Measurements from ENCODE around the gene NPR2. TPM values are rescaled to one million over a fixed set of nuclear protein-coding genes. Genes with fewer than 3 reads are reported as not detected.

The NPR2 gene
- total and polyA plus RNA-seq, 7 donors: 0.60 to 26.6 (median 20.3) TPM

DNA sequence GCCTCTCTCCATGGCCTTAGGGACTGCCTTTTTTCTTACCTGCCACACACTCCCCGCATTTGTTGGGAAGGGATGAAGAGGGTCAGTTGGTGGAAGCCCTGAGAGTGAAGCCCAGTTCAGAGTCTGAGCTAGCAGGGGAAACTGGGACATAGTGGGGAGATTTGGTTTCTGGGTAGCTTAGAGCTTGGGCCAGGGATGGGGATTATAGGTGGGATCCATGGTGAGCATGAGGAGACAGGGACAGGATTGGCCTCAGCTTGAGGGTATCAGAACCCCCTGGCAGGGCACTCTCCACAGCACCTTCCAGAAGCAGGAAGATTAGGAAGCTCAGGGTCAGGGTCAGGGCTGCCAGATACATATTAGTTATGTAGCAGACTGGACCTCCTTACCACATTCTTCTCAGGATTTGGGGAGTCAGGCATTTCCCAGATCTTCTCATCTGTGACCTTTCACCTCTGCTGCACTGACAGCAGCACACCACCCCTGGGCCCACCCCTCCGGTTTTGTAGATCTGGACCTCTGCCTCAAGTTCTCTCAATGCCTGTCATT, 61.0 kb downstream of the NPR2 start:
- intact Hi-C loops (cut with DNase I): no loop called here
- Histone ChIP-seq H3K4me3 (no peak overlapping the region), H3K27me3 (no peaks in the 10 kb centered on the region), H3K27ac (no peak overlapping the region), H3K9me3 (no peaks in the 10 kb centered on the region), H3K36me3 (peaks cover 0 to 19% (median 10%) of the 10 kb centered on the region in 4 donors), H3K4me1 (peaks cover 0 to 16% (median 12%) of the 10 kb centered on the region in 4 donors)
- 89 to 91% methylated on average over 2 of the region's 2 CpGs for WGBS, 2 donors
- no peak for TF ChIP-seq POLR2A (IDR thresholded peaks at IDR 0.05)
- no peak for TF ChIP-seq POLR2AphosphoS5 (IDR thresholded peaks at IDR 0.05)
- TF ChIP-seq, protein P1, sequence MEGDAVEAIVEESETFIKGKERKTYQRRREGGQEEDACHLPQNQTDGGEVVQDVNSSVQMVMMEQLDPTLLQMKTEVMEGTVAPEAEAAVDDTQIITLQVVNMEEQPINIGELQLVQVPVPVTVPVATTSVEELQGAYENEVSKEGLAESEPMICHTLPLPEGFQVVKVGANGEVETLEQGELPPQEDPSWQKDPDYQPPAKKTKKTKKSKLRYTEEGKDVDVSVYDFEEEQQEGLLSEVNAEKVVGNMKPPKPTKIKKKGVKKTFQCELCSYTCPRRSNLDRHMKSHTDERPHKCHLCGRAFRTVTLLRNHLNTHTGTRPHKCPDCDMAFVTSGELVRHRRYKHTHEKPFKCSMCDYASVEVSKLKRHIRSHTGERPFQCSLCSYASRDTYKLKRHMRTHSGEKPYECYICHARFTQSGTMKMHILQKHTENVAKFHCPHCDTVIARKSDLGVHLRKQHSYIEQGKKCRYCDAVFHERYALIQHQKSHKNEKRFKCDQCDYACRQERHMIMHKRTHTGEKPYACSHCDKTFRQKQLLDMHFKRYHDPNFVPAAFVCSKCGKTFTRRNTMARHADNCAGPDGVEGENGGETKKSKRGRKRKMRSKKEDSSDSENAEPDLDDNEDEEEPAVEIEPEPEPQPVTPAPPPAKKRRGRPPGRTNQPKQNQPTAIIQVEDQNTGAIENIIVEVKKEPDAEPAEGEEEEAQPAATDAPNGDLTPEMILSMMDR (IDR thresholded peaks at IDR 0.05): no peak
- TF ChIP-seq EP300 (IDR thresholded peaks at IDR 0.05): no peak
- no peak for DNase-seq

DNA sequence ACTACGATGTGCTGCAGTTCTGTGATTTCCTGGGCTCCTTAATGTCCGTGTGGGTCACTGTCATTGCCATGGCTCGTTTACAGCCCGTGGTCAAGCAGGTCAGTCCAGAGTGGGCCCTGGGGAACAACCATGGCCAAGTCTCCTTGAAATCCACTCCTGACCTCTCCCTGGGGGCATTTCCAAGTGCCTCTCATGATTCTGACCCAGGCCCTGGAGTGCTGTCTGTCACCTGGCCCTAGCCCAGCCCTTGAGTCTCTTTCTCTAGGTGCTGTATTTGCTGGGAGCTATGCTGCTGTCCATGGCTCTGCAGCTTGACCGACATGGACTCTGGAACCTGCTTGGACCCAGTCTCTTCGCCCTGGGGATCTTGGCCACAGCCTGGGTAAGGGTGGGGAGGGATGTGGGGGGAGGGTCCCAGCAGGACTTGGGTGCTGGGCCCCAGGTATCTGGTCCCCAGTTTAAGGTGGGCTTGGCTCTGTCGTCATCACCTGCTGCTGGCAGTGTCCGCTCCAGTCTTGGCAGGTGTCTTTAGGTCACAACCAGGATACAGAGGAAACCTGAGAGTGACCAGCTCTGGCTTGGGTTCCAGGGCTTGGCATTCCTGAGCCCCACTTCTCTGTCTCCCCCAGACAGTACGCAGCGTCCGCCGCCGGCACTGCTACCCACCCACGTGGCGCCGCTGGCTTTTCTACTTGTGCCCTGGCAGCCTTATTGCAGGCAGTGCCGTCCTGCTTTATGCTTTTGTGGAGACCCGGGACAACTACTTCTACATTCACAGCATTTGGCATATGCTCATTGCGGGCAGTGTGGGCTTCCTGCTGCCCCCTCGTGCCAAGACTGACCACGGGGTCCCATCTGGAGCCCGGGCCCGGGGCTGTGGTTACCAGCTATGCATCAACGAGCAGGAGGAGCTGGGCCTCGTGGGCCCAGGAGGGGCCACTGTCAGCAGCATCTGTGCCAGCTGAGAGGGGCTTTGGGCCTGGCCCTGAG, 61.8 kb downstream of the NPR2 start:
- peak; percentile 42 for DNase-seq
- H3K27me3 ChIP-seq: no peaks in the 10 kb centered on the region
- no peak for TF ChIP-seq POLR2AphosphoS5 (IDR thresholded peaks at IDR 0.05)
- TF ChIP-seq EP300 (IDR thresholded peaks at IDR 0.05): no peak
- no peak for TF ChIP-seq POLR2A (IDR thresholded peaks at IDR 0.05)
- TF ChIP-seq, protein P1 (IDR thresholded peaks at IDR 0.05): no peak

GRCh38 chr9:35854091-35854762, 62.8 kb downstream of the NPR2 start:
- Histone ChIP-seq H3K36me3 (peaks cover 0 to 17% (median 10%) of the 10 kb centered on the region in 4 donors), H3K4me1 (no peaks in the 10 kb centered on the region), H3K27me3 (no peaks in the 10 kb centered on the region), H3K9me3 (no peaks in the 10 kb centered on the region), H3K4me3 (no peak overlapping the region), H3K27ac (no peak overlapping the region)
- intact Hi-C loops (cut with DNase I): no loop called here
- WGBS, 2 donors: 87 to 88% methylated on average over 7 of the region's 7 CpGs
- no peak for TF ChIP-seq POLR2A (IDR thresholded peaks at IDR 0.05)
- TF ChIP-seq EP300 (IDR thresholded peaks at IDR 0.05): no peak
- TF ChIP-seq, protein P1 (IDR thresholded peaks at IDR 0.05): no peak
- peak; percentile 34 for DNase-seq

More for the DNA sequence above, 61.8 kb downstream of the NPR2 start:
- no peaks in the 10 kb centered on the region for H3K9me3 ChIP-seq
- H3K4me3 ChIP-seq: no peak overlapping the region
- peaks cover 0 to 17% (median 10%) of the 10 kb centered on the region in 4 donors for H3K36me3 ChIP-seq
- intact Hi-C loops (cut with DNase I): no loop called here
- H3K4me1 ChIP-seq: peaks cover 0 to 8% (median 5%) of the 10 kb centered on the region in 4 donors
- H3K27ac ChIP-seq: no peak overlapping the region
- 87 to 94% methylated on average over 25 of the region's 25 CpGs for WGBS, 2 donors

GRCh38 chr9:35856206-35856605, 64.8 kb downstream of the NPR2 start:
- peak; percentile 26 for DNase-seq

More at GRCh38 chr9:35856206-35856605, 64.8 kb downstream of the NPR2 start:
- 77 to 83% methylated on average over 3 of the region's 3 CpGs for WGBS, 2 donors
- TF ChIP-seq, protein P1 (IDR thresholded peaks at IDR 0.05): no peak
- TF ChIP-seq POLR2A (IDR thresholded peaks at IDR 0.05) (no peak), EP300 (IDR thresholded peaks at IDR 0.05) (no peak)
- Histone ChIP-seq H3K4me3 (no peak overlapping the region), H3K9me3 (no peaks in the 10 kb centered on the region), H3K27me3 (no peaks in the 10 kb centered on the region), H3K4me1 (no peaks in the 10 kb centered on the region), H3K27ac (no peak overlapping the region), H3K36me3 (peaks cover 0 to 17% (median 10%) of the 10 kb centered on the region in 4 donors)
- intact Hi-C loops (cut with DNase I): no loop called here

All from sigmoid colon (tissue), 7 donors.